OCI-LY7 (cell line): ENCODE data around the gene LRRC1. TPM values are rescaled to one million over a fixed set of nuclear protein-coding genes. Genes with fewer than 3 reads are reported as not detected.

ENCODE experiments used
- BruUV-seq: library from RNA; stranded (reverse); fragments of 400-500 nt; replicated peaks from 2 replicates; lab custom pipeline; 2021; lab: Mats Ljungman, UMichigan
- CTCF ChIA-PET: fragments of 300-600 bp; sonication (Branson Sonifier 250); formaldehyde crosslinking; loops from one replicate; lab custom pipeline; 2022; ENCODE audit warnings: antibody characterized with exemption; ENCODE audit not compliant: unreplicated experiment; lab: Charles Lee
- POLR2A ChIA-PET: fragments of 300-600 bp; sonication (Branson Sonifier 250); formaldehyde crosslinking; loops from one replicate; lab custom pipeline; 2022; ENCODE audit warnings: antibody characterized with exemption; lab: Charles Lee
- DNase-seq: peaks from one replicate; pipeline ENCODE4 v3.0.0-alpha.2; 2015; ENCODE audit warnings: low spot score
- H2AFZ ChIP-seq: fragments of 200-600 bp; sonication (generic), shearing (Covaris generic); 2 replicates; pipeline ENCODE4 v1.6.1; 2014; ENCODE audit warnings: mild to moderate bottlenecking, antibody characterized with exemption, low read length, moderate library complexity
- H3K27ac ChIP-seq: fragments of 200-600 bp; sonication (generic); 2 replicates; pipeline ENCODE4 v1.5.1; 2014; ENCODE audit warnings: mixed run types, low read depth, mild to moderate bottlenecking, moderate library complexity, low read length, inconsistent platforms; ENCODE audit not compliant: poor library complexity, severe bottlenecking
- H3K36me3 ChIP-seq: fragments of 200-600 bp; sonication (generic); 2 replicates; pipeline ENCODE4 v1.6.1; 2014; ENCODE audit warnings: mild to moderate bottlenecking, antibody characterized with exemption, low read length, moderate library complexity, mixed read lengths; ENCODE audit not compliant: insufficient read depth
- H3K4me1 ChIP-seq: fragments of 200-600 bp; sonication (generic); 2 replicates; pipeline ENCODE4 v1.5.1; 2014; ENCODE audit warnings: mild to moderate bottlenecking, low read length; ENCODE audit not compliant: insufficient read depth, poor library complexity, severe bottlenecking
- H3K4me2 ChIP-seq: fragments of 200-600 bp; sonication (generic); 2 replicates; pipeline ENCODE4 v1.6.1; 2014; ENCODE audit warnings: mild to moderate bottlenecking, low read length
- H3K4me3 ChIP-seq: fragments of 200-600 bp; sonication (generic); 2 replicates; pipeline ENCODE4 v1.5.1; 2014; ENCODE audit warnings: mild to moderate bottlenecking, low read depth, low read length; ENCODE audit not compliant: poor library complexity, severe bottlenecking
- H3K79me2 ChIP-seq: fragments of 200-600 bp; sonication (generic); 2 replicates; pipeline ENCODE4 v1.6.1; 2016; ENCODE audit warnings: low read depth, mild to moderate bottlenecking, low read length, moderate library complexity, mixed read lengths; ENCODE audit not compliant: insufficient read depth
- H3K9me2 ChIP-seq: fragments of 200-600 bp; sonication (generic); 2 replicates; pipeline ENCODE4 v1.6.1; 2016; ENCODE audit warnings: mild to moderate bottlenecking, low read length, mixed read lengths; ENCODE audit not compliant: insufficient read depth
- H3K9me3 ChIP-seq: fragments of 200-600 bp; sonication (generic); 2 replicates; pipeline ENCODE4 v1.6.1; 2014; ENCODE audit warnings: mild to moderate bottlenecking, mixed run types, low read length, mixed read lengths
- H4K20me1 ChIP-seq: fragments of 200-600 bp; sonication (generic); 2 replicates; pipeline ENCODE4 v1.6.1; 2014; ENCODE audit warnings: mild to moderate bottlenecking, antibody characterized with exemption, low read length, moderate library complexity, mixed read lengths; ENCODE audit not compliant: insufficient read depth
- CTCF ChIP-seq: fragments of 200-600 bp; sonication (generic); conservative IDR thresholded peaks from 2 replicates; pipeline ENCODE4 v1.5.1; 2014; ENCODE audit warnings: mild to moderate bottlenecking, antibody characterized with exemption, low read length, moderate library complexity, mixed read lengths
- EZH2phosphoT487 ChIP-seq: fragments of 200-600 bp; sonication (generic); IDR thresholded peaks from 2 replicates; pipeline ENCODE4 v1.6.1; 2018; ENCODE audit warnings: low read depth, borderline replicate concordance, mild to moderate bottlenecking, mixed run types, antibody characterized with exemption, low read length, moderate library complexity, mixed read lengths
- intact Hi-C: fragments of 100-400 bp; cut with micrococcal nuclease; formaldehyde crosslinking; loops from one replicate; pipeline ENCODE4 v1.10.0; 2022; ENCODE audit not compliant: unreplicated experiment
- total RNA-seq, 2 experiments: library from RNA; depleted of rRNA in 1 of 2; stranded (reverse); fragments of >200 nt in 1 of 2; shearing (Covaris generic) in 1 of 2; gene quantifications; 2 replicates each; pipeline ENCODE4 v1.2.3, GENCODE V29; 2014 to 2022

The LRRC1 gene
- total RNA-seq, 2 experiments from 2014 or later: 8.2 to 8.4 TPM

DNA sequence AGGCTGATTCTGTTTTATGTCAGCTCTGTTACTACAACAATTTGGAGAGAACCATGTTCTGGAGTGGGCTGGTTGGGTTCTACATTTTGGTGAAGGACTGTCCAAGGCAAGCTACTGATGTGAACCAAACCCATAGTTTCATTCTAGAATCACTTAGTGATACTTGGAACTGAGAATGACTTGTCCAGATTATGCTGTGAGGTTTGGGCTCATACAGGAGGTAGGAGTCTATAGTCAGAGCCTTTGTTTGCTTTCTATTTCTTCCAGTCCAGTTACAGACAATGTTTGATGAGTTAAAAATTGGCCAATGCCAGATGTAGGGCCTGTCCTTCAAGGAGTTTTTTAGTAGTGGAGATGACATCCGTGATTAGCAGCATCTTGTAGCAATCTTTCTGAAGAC is 97.9 kb downstream of the LRRC1 start:
- intact Hi-C loops: no loop called here
- H3K4me2 ChIP-seq: no peak overlapping the region
- POLR2A ChIA-PET: interaction anchor here (0.8 kb wide), 1 partner anchor 43 kb away, joined by 4 read pairs; no protein-coding TSS in a partner anchor

GRCh38 chr6:53894091-53894490 is 99.3 kb downstream of the LRRC1 start:
- Histone ChIP-seq H3K4me1 (peaks cover 7% of the 10 kb centered on the region), H2AFZ (no peak overlapping the region), H3K27ac (no peak overlapping the region), H3K79me2 (no peaks in the 10 kb centered on the region), H3K4me2 (peak overlapping the region; percentile 45), H3K9me2 (no peaks in the 10 kb centered on the region), H3K4me3 (no peak overlapping the region), H3K9me3 (no peaks in the 10 kb centered on the region), H4K20me1 (no peaks in the 10 kb centered on the region), H3K36me3 (no peaks in the 10 kb centered on the region)
- POLR2A ChIA-PET: interaction anchor here (0.7 kb wide), 1 partner anchor 134 kb away, joined by 4 read pairs; no protein-coding TSS in a partner anchor
- DNase-seq: peak; percentile 21
- CTCF ChIA-PET: no interaction called here
- intact Hi-C loops: no loop called here
- TF ChIP-seq CTCF (no peak), EZH2phosphoT487 (no peak)
- BruUV-seq: no TSS peak

More for the DNA sequence above, 97.9 kb downstream of the LRRC1 start:
- Histone ChIP-seq H3K4me3 (no peak overlapping the region), H3K4me1 (peaks cover 7% of the 10 kb centered on the region), H2AFZ (no peak overlapping the region), H3K9me2 (no peaks in the 10 kb centered on the region), H3K36me3 (no peaks in the 10 kb centered on the region), H3K27ac (no peak overlapping the region), H3K9me3 (no peaks in the 10 kb centered on the region), H3K79me2 (no peaks in the 10 kb centered on the region), H4K20me1 (no peaks in the 10 kb centered on the region)
- TF ChIP-seq CTCF: no peak
- no TSS peak for BruUV-seq
- CTCF ChIA-PET: no interaction called here
- DNase-seq: no peak

GRCh38 chr6:53896196-53896595 is 101.4 kb downstream of the LRRC1 start:
- Histone ChIP-seq H3K27ac (no peak overlapping the region), H3K9me3 (no peaks in the 10 kb centered on the region), H3K4me2 (no peak overlapping the region), H3K4me1 (peaks cover 7% of the 10 kb centered on the region), H3K36me3 (no peaks in the 10 kb centered on the region), H3K79me2 (no peaks in the 10 kb centered on the region), H3K9me2 (no peaks in the 10 kb centered on the region), H4K20me1 (no peaks in the 10 kb centered on the region), H3K4me3 (no peak overlapping the region), H2AFZ (no peak overlapping the region)
- no peak for DNase-seq
- ChIA-PET POLR2A (interaction anchor here (1.1 kb wide), 1 partner anchor 176 kb away, joined by 3 read pairs; no protein-coding TSS in a partner anchor), CTCF (no interaction called here)
- TF ChIP-seq CTCF (no peak), EZH2phosphoT487 (no peak)
- no TSS peak for BruUV-seq
- intact Hi-C loops: no loop called here
